DOHH2 (cell line): ENCODE data around the gene PLCB4.

Source experiments
- CTCF ChIP-seq: fragments of 200-600 bp; sonication (generic); IDR thresholded peaks from one replicate; pipeline ENCODE4 v1.5.1; 2014; ENCODE audit warnings: antibody characterized with exemption, mild to moderate bottlenecking, low read depth, low read length; ENCODE audit not compliant: poor library complexity, severe bottlenecking
- EZH2phosphoT487 ChIP-seq: fragments of 200-600 bp; sonication (generic); IDR thresholded peaks from 2 replicates; pipeline ENCODE4 v1.6.1; 2017; ENCODE audit warnings: borderline replicate concordance, mild to moderate bottlenecking, antibody characterized with exemption, low read length, moderate library complexity, mixed read lengths

DNA sequence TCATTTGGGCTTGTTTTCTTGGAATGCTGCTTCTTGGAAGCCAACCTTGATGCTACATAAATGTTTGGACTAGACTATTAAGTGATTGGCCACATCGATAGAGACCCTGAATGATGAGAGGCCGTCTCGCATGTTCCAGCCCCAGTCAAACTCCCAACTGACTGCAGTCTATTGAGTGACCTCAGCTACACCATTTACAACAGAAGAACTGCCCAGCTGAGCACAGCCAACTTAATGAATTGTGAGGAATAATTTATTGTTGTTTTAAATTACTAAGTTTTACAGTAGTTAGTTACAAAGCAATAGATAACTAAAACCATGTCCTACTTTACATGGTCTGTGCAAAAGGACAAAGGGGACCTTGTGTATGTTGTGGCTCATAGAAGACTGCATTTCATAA is 63.0 kb downstream of the PLCB4 start:
- TF ChIP-seq EZH2phosphoT487 (no peak), CTCF (no peak)
